ENCODE measurements around the gene KRT31.
A peak's percentile ranks its signal among the peaks of the same experiment; 100 is the strongest.

The KRT31 gene

DNA sequence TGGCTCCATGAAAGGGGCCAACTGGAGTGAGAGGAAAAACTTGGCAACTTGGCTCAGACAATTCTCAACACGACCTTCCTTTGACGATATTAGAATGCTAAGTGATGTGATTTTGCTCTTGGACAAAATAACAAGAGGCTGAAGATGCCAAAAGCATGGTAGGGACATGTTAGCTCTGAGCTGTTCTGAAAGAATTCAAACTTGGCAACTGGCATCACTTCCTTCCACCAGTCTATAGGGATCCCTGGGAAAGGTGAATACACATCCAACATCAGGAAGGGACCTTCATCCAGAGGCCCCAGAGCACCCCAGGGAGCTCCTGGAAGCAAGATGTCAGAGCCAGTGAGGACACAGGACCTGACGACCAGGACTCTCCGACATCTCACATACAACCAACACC, 22.7 kb upstream of the KRT31 start:
- no peak for DNase-seq (ENCODE audit: low read depth)
- H3K4me3 ChIP-seq (ENCODE audit: low read depth, low read length): no peak overlapping the region
- TF ChIP-seq, protein P1, sequence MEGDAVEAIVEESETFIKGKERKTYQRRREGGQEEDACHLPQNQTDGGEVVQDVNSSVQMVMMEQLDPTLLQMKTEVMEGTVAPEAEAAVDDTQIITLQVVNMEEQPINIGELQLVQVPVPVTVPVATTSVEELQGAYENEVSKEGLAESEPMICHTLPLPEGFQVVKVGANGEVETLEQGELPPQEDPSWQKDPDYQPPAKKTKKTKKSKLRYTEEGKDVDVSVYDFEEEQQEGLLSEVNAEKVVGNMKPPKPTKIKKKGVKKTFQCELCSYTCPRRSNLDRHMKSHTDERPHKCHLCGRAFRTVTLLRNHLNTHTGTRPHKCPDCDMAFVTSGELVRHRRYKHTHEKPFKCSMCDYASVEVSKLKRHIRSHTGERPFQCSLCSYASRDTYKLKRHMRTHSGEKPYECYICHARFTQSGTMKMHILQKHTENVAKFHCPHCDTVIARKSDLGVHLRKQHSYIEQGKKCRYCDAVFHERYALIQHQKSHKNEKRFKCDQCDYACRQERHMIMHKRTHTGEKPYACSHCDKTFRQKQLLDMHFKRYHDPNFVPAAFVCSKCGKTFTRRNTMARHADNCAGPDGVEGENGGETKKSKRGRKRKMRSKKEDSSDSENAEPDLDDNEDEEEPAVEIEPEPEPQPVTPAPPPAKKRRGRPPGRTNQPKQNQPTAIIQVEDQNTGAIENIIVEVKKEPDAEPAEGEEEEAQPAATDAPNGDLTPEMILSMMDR (IDR thresholded peaks at IDR 0.05; ENCODE audit: low read depth, low read length): no peak
- TF ChIP-seq MYC (IDR thresholded peaks at IDR 0.05; ENCODE audit: low read depth, low read length) (no peak), POLR2A (IDR thresholded peaks at IDR 0.05; ENCODE audit: extremely low read depth, insufficient read length) (no peak)
- TF ChIP-seq, protein P2, sequence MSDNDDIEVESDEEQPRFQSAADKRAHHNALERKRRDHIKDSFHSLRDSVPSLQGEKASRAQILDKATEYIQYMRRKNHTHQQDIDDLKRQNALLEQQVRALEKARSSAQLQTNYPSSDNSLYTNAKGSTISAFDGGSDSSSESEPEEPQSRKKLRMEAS (IDR thresholded peaks at IDR 0.05; ENCODE audit: low read depth, low read length): no peak

DNA sequence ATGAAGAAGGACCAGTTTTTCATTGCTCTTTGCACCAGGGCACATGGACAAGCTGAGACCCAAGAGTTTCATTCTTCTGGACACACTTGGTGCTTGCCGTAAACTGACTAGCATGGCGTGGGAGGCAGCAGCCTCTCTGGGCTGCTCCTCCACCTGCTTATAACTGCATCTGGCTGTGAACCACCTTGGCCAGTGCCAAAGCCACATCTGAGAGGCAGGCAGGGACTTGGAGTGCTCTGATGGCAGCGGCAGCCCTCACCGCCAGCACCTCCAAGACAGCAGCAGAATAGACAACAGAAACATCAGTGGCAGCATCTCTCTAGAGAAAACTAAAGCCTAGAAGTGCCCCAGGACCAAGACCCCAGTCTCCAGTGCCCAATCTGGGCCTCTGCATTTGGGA, 22.3 kb upstream of the KRT31 start:
- DNase-seq (ENCODE audit: low read depth): no peak
- TF ChIP-seq, protein P1 (IDR thresholded peaks at IDR 0.05; ENCODE audit: low read depth, low read length): no peak
- TF ChIP-seq MYC (IDR thresholded peaks at IDR 0.05; ENCODE audit: low read depth, low read length) (no peak), POLR2A (IDR thresholded peaks at IDR 0.05; ENCODE audit: extremely low read depth, insufficient read length) (no peak)
- TF ChIP-seq, protein P2 (IDR thresholded peaks at IDR 0.05; ENCODE audit: low read depth, low read length): no peak
- H3K4me3 ChIP-seq (ENCODE audit: low read depth, low read length): no peak overlapping the region

DNA sequence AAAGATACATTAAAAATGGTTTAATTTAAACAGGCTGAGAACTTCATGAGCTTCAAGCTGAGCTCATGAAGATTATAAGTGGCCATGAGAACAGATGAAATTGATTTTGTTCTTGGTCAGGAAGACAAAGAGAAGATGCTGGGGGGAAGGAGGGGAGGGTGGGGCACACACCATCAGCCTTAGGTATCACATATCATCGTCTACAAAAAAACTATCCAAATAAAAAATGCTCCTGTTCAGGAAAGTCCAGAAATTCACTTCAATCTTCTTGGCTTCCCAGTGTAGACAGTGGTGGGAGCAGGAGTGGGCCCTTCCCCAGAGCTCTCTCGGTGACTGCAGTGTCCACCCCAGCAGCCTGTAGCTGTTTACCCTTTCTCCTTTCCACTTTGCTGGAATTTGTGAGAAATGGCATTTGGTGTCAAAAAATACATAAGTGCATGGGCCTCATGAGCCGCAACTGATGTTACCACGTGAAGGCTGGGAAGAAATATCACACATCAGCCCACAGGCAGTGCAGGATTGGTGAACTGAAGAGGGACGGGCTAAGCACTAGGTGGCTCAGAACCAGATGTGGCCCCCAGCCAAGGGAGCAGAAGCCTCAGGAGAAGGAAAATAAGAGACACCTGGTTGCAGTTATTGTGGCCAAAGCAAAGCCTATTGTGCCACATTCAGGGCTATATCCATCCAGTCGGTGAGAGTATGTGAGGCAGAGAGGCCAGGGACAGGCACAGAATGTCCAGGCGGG, 20.9 kb upstream of the KRT31 start:
- TF ChIP-seq POLR2A (IDR thresholded peaks at IDR 0.05; ENCODE audit: extremely low read depth, insufficient read length) (no peak), MYC (IDR thresholded peaks at IDR 0.05; ENCODE audit: low read depth, low read length) (no peak)
- TF ChIP-seq, protein P1 (IDR thresholded peaks at IDR 0.05; ENCODE audit: low read depth, low read length): no peak
- TF ChIP-seq, protein P2 (IDR thresholded peaks at IDR 0.05; ENCODE audit: low read depth, low read length): no peak
- no peak overlapping the region for H3K4me3 ChIP-seq (ENCODE audit: low read depth, low read length)
- no peak for DNase-seq (ENCODE audit: low read depth)

DNA sequence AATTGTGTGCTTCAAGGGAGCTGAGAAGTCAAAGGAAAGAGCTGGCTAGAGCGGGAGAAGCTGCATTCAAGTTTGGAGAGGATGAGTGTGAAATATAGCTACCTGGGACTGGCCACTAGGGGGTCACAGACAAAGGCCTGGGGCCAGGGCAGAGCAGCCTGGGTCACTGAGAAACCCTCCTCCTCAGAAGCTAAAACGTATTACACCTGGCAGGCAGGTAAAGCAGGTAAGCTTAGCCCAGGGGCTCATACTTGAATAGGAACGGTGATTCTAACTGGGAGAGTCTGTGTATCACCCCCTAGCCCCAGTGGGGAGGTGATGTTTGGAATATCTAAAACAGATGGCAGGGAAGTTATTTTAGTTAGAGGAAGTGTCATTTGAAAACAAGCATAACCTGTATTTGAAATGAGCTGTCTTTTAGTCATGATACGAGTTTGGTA, 20.2 kb upstream of the KRT31 start:
- peak; percentile 7 for DNase-seq (ENCODE audit: low read depth)
- H3K4me3 ChIP-seq (ENCODE audit: low read depth, low read length): no peak overlapping the region
- TF ChIP-seq, protein P2 (IDR thresholded peaks at IDR 0.05; ENCODE audit: low read depth, low read length): no peak
- TF ChIP-seq, protein P1 (IDR thresholded peaks at IDR 0.05; ENCODE audit: low read depth, low read length): peak; percentile 54

DNA sequence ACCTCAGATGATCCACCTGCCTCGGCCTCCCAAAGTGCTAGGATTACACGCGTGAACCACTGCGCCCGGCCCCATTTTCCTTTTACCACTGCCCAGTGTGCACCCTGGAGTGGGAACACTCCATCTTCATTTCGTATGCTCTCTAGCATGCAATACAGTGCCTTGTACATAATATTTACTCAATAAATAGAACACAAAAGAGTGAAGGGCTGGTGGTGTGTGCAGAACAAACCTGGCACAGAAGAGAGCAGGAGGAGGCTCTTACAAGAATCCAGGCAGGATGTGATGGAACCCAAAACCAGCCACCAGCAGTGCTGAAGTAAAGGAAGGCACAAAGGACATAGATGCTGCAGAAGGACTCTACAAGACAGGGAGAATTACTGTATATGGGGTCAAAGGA, 19.7 kb upstream of the KRT31 start:
- no peak for DNase-seq (ENCODE audit: low read depth)
- no peak overlapping the region for H3K4me3 ChIP-seq (ENCODE audit: low read depth, low read length)
- TF ChIP-seq MYC (IDR thresholded peaks at IDR 0.05; ENCODE audit: low read depth, low read length) (no peak), POLR2A (IDR thresholded peaks at IDR 0.05; ENCODE audit: extremely low read depth, insufficient read length) (no peak)
- TF ChIP-seq, protein P1 (IDR thresholded peaks at IDR 0.05; ENCODE audit: low read depth, low read length): no peak
- TF ChIP-seq, protein P2 (IDR thresholded peaks at IDR 0.05; ENCODE audit: low read depth, low read length): no peak
